Posterior vena cava (tissue), 2 donors: Measurements from ENCODE around the gene RRP8. TPM values are rescaled to one million over a fixed set of nuclear protein-coding genes. Genes with fewer than 3 reads are reported as not detected.

Experiments used
- DNase-seq: peaks from one replicate; pipeline ENCODE4 v3.0.0-alpha.2; 2020; ENCODE audit warnings: low spot score
- intact Hi-C, 2 donors: fragments of 100-400 bp; cut with DNase I; formaldehyde crosslinking; loops; one replicate each; pipeline versions ENCODE4 v1.14.1 to v1.14.2; 2022 to 2023
- total RNA-seq, 2 donors: library from RNA; stranded (reverse); fragmentation: NEBNext Ultra II Directional; extraction: Animal tissue kit (Norgen Biotek cat#: 25700); gene quantifications; one replicate each; pipeline ENCODE4 v1.2.1, GENCODE V29; 2021
- donor health status: DM: yes; HTN: yes; CAD: no.
- donor health status: DM: yes; HTN: yes; CAD: no.

Gene RRP8
- total RNA-seq, 2 donors from 2014 or later: 16.6 to 17.6 TPM

DNA sequence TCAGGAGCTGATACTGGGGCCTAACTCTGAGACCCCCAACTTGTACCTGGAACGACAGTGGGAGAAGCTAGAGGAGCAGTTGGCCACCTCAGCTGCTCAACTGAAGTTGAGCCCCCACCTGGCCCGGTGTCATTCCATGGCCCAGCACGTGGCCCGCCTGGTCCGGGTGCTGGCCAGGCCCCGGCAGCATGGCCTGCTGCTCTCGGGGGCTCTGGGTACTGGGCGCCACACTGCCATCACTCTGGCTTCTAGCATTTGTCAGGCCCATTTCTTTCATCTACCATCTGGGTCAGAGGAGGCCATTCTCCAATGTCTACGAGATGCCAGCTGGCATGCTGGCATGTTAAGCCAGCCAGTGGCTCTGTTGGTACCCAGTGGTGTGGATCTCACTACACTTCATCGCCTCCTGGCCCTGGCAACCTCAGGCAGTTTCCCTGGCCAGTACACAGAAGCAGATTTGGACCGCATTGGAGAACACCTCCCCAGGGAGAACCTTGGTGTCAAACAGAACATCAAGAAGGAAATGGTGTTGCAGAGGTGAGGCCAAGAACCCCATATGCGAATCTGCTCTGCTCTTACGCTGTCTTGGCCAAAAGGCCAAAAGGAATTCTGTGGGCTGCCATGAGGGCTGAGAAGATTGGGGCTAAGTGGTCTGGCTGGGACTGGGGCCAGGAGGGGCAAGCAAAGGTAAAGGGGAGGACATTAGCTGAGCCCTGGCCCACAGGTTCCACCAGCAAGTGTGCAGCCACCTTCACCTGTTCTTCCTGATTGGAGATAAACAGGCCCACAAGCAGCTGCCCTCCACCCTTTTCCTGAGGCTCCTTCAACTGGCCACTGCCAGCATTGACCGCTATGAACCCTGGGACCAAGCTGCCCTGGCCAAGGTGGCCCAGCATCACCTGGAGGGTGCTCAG, 45.4 kb downstream of the RRP8 start:
- intact Hi-C loops: no loop called here
- DNase-seq: no peak

DNA sequence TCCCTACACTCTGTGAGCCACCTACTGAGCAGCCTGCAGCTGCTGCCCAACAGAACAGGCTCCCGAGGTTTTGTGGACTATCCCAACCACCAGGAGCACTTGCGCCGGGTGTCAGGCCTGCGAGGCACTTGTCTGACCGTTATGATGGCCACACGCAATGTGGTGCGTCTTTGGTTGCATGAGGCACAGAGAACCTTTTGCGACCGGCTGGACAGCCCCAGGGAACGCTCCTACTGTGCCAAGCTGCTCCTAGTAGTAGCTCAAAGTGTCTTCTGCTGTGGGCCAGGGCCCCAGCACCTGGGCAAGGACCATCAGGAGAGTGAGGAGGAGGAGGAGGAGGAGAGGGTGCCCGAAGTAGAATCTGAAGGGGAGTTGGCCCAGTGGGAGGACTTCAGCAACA, 46.4 kb downstream of the RRP8 start:
- intact Hi-C loops: no loop called here
- DNase-seq: no peak

DNA sequence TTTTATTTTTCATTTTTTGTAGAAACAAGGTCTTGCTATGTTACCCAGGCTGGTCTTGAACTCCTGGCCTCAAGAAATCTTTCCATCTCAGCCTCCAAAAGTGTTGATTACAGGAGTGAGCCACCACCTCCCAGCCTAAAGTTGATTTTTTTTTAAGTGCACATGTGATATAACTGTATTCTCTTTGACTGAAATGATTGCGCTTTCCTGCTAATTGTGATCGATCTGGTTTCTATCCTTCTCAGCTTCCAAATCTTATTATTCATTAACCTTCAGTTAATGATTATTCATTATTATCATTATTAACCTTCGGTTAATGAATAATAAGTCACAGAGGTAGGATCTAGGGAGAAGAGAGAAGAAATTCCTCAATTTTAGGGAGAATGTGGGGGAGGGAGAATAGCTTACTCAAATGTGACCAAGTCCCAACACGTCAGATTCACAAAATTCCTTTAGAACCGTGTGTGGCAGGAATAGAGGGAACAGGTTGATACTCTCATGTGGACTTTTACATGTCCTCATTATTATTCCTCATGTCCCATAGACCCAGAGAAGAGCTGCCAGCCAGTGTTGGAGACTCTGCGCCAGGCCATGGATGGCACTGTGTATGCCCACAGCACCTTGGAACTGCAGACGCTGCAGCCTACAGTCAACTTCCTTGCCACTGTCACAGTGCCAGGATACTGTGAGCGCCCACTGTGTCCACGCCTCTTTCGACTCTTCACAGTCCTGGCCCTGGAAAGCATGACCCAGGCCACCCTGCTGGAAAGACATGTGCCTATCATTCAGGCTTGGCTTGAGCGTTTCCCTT, 47.1 kb downstream of the RRP8 start:
- DNase-seq: no peak
- intact Hi-C loops: no loop called here

DNA sequence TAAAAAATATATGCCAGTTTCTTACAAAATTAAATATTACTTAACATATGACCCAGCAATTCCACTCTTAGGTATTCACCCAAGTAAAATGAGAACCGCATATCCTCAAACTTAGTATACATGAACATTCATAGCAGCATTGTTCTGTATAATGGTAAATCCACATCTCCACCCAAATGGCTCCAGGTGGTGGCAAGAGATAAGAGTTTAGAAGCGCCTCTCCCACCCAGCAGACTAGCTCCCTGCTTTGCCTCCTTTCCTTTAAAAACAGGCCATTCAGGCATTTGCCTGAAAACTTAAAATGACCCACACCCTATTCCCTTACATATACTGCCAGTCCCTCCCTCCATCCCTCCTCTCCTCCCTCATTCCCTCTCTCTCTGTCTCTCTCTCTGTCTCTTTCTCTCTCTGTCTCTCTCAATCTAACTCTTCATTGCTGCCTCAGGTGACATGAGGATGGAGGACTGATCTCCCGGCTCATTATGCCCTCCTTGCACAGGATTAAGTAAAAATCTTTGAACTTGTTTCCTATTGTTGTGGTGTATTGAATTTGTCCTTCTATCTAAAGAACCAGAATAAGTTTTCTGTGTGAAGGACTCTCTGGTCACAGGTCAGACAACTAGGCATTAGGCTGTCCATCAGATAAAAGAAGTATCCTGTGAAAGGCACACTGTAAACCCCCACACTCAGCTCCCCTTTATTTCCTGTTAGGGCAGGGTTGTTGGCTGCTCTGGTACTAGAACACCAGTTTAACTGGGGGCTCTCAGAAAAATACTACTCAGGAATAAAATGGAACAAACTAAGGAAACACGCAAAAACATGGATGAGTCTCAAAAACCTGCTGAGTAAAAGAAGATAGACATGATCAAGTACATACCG, 48.3 kb downstream of the RRP8 start:
- intact Hi-C loops: no loop called here
- no peak for DNase-seq

DNA sequence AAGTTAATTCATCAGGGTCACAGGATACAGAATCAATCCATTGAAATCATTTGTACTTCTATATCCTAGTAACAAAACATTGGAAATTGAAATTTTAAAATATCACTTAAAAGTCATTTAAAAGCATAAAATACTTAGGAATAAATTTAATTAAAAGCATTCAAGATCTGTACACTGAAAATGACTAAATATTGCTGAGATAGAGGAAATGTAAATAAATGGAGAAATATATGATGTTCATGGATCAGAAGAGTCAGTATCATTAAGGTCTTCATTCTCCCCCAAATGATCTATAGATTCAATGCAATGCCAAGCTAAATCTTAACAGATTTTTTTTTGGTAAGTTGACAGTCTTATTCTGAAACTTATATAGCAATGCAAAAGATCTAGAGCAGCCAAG, 49.8 kb downstream of the RRP8 start:
- DNase-seq: no peak
- intact Hi-C loops: no loop called here

DNA sequence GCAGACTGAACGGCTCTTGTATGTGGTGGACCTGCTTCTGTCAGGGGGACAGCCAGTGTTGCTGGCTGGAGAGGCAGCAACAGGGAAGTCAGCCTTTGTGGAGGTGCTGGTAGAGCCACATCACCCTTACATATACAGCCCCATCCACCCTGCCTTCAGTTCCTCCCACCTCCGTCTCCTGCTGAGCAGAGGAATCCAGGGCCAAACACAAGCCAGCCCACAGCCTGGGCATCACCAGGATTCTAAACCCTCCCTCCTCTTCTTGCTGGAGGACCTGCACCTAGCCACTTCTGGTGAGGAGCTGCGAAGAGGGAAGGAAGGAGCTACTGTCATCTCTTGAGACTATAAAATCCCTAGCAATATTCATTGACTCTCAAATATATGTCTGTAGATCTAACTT, 54.8 kb downstream of the RRP8 start:
- intact Hi-C loops: no loop called here

DNA sequence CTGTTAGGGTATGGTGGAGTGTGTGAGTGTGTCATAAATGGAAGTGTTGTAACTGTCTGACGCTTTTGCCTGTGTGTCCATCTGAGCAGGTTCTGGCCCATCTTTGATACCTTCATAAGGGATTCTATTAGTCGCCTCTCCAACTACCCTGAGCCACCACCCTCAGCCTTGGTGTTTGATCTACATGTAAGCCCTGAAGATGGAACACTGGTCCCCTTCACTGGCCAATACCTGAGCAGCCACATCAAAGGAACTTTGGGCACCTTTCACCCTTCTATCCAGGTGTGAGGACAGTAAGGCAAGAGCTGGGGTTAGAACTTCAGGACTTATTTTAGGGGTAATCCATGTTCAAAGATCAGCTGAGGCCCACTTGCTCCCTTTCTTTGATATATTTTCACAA, 55.3 kb downstream of the RRP8 start:
- intact Hi-C loops: no loop called here

More for the DNA sequence above, 54.8 kb downstream of the RRP8 start:
- DNase-seq: no peak

DNA sequence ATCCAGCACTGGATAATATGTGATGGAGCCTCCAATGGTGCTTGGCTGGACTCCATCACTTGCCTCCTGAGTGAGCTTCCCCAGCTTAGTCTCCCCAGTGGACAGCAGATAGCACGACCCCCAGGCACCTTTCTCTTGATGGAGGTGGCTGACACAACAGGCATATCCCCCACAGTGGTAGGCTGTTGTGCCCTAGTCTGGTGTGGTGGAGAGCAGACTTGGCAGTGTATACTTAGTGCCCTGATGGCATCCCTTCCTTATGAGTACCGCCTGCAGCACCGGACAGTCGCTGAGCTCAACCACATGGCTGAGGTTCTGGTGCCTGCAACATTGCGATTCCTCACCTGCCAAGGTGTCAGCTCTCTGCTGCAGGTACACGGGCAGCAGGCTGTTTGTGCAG, 56.2 kb downstream of the RRP8 start:
- no peak for DNase-seq
- intact Hi-C loops: no loop called here

More for the DNA sequence above, 55.3 kb downstream of the RRP8 start:
- no peak for DNase-seq

DNA sequence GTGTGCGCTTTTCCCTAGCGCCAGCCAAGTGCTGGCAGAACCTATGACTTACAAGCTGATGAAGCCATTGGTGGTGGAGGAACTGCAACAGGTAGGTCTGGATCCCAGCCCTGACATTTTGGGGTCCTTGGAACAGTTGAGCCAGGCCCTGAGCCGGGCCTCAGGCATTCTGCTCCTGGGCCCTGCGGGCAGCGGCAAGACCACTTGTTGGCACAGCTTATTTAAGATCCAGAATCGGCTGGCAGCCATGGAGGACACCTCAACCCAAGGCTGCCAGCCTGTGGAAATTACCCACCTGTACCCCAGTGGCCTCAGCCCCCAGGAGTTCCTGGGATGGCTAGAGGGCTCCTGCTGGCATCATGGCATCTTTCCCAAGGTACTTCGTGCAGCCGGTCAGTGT, 56.7 kb downstream of the RRP8 start:
- DNase-seq: no peak
- intact Hi-C loops: no loop called here

DNA sequence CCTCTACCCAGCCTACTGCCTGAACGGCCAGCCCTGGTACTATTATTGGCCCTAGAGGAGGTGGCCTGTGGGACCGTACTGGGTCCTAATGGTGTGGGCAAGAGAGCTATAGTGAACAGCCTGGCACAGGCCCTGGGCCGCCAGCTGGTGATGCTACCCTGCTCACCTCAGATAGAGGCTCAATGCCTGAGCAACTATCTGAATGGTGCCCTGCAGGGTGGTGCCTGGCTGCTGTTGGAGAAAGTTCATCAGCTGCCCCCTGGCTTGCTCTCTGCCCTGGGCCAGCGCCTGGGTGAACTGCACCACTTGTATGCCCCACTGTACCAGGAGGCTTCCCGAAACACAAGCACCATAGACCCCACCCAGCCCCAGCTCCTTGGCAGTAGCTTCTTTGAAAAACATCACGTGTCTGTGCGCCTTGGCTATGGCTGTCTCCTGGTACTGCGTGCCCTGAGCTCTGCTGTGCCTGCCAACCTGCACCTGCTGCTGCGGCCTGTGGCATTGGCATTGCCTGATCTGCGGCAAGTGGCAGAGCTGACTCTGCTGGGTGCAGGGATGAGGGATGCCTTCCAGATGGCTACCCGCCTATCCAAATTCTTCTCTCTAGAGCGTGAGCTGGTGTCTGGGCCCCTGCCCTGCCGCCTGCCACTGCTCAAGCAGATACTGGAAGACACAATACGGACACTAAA, 57.4 kb downstream of the RRP8 start:
- DNase-seq: no peak
- intact Hi-C loops: no loop called here

Other genes with a start within 250 kb of the RRP8 start
- 10 to 100 TPM; 35.4 to 51.6 TPM for gene SMPD1, start 213.1 kb downstream of the RRP8 start, total RNA-seq
- 10 to 100 TPM; 43.6 to 65.3 TPM for gene APBB1, start 184.5 kb downstream of the RRP8 start, total RNA-seq
- 1 to 10 TPM; 1.2 to 1.7 TPM for gene HPX, start 162.6 kb downstream of the RRP8 start, total RNA-seq
- 10 to 100 TPM; 22.0 to 23.2 TPM for gene TRIM3, start 129.7 kb downstream of the RRP8 start, total RNA-seq
- gene ARFIP2, start 122.3 kb downstream of the RRP8 start, total RNA-seq: 10 to 100 TPM; 27.4 to 29.2 TPM
- 10 to 100 TPM; 33.6 to 34.9 TPM for gene TIMM10B, start 122.1 kb downstream of the RRP8 start, total RNA-seq
- gene DNHD1, start 106.3 kb downstream of the RRP8 start, total RNA-seq: 10 to 100 TPM in 1 of 2 donors, 1 to 10 TPM in 1; 9.3 to 10.3 TPM
- 100 to 1,000 TPM; 340 to 384 TPM for gene ILK, start 158 bp upstream of the RRP8 start, total RNA-seq
- 100 to 1,000 TPM in 1 of 2 donors, 10 to 100 TPM in 1; 85.9 to 107 TPM for gene TAF10, start 8.6 kb upstream of the RRP8 start, total RNA-seq
- gene TPP1, start 15.8 kb upstream of the RRP8 start, total RNA-seq: 100 to 1,000 TPM in 1 of 2 donors, 10 to 100 TPM in 1; 80.9 to 137 TPM
- gene DCHS1, start 52.2 kb upstream of the RRP8 start, total RNA-seq: 10 to 100 TPM; 28.9 to 42.3 TPM
- 10 to 100 TPM; 25.6 to 28.2 TPM for gene MRPL17, start 79.7 kb upstream of the RRP8 start, total RNA-seq
- gene OR2AG2, start 168.4 kb upstream of the RRP8 start, total RNA-seq: under 1 TPM in 1 of 2 donors, not detected in 1; 0.10 TPM
- not detected for gene OR2AG1, start 179.4 kb upstream of the RRP8 start, total RNA-seq
- under 1 TPM in 1 of 2 donors, not detected in 1; 0.33 TPM for gene OR6A2, start 196.1 kb upstream of the RRP8 start, total RNA-seq
- gene OR10A5, start 242.1 kb upstream of the RRP8 start, total RNA-seq: not detected